Activated CD8-positive, alpha-beta memory T cell treated with anti-CD3 and anti-CD28 coated beads, Interleukin-2, amount 50 U/mL, for 24 hours (primary cell): ENCODE data around the gene CCKAR.

Source experiments
- DNase-seq: peaks from one replicate; pipeline ENCODE4 v3.0.0-alpha.2; 2020; ENCODE audit errors: extremely low read depth

Gene CCKAR

GRCh38 chr4:26459756-26460530 is 30.3 kb downstream of the CCKAR start:
- DNase-seq = no peak

DNA sequence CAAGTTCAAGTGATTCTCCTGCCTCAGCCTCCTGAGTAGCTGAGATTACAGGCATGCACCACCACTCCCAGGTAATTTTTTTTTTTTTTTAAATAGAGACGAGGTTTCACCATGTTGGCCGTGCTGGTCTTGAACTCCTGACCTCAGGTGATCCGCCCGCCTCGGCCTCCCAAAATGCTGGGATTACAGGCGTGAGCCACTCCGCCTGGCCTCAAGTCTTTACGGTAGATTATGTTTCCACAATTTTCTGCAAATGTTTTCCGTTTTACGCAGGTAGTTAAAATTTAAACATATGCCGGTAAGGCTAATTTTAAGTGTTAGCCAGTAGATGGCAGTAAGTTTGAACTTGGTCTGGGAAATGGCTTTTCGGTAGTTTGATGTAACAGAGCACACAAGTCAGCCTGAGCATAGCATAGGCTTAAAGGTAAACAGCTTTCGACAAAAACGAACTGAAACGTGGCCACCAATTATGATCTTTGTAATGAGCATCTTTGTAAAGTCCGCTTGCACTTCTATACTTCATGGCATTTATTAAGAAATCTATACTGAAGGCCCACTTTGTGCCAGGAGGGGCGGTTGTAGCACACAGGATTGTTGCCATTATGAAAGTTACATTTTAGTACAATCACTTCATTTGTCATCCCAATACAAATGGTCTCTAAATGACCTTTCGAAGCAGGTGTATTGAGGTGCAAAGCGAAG is 31.1 kb downstream of the CCKAR start:
- DNase-seq = no peak

GRCh38 chr4:26458157-26458561 is 32.1 kb downstream of the CCKAR start:
- DNase-seq = no peak

GRCh38 chr4:26457412-26457811 is 32.9 kb downstream of the CCKAR start:
- DNase-seq = no peak

- DNase-seq = no peak
Measured at GRCh38 chr4:26455571-26455970, 34.7 kb downstream of the CCKAR start.

GRCh38 chr4:26454961-26455360 is 35.3 kb downstream of the CCKAR start:
- DNase-seq = no peak

DNA sequence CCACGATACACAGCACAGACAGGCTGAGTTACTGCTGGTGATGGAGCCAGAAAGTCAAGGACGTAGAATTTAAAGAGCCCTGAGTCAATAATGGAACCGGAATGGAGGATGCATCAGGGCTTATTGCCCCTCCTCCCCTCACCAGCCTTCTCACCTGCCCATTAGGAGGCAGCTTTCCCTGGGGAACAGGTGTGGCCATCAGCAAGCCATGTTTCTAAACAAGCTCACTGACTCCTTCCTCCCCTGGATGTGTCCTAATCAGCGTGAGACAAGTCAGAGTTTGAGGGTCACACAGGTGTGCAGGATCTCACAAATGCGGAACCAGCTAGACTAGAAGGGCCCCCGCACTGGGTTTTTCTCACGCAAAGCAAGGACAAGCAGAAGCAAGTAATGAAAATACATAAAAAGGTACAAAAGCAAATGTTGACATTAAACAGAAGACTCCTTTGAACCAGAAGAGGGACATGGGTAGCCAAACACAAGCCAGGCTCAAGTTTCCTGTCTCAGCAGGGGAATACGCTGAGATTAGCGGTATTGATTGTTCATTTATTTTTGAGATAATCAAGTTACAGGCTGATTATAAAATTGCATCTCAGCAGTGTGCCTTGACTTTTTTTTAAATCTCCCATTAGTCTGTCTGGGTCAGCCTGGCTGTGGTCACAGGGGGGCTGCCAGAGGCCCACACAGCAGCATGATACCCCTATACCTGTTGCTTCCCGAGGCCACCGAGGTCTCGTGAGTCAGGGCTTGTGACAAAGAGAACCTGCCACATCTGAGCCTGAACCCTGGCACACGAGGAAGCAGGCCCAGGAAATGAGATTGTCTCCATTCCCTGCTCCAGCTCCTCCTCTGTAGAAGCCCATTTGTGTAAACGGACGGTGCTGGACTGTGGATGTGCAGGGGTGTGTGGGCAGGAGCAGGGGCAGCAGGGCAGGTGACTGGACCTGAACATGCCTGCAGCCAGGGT is 37.4 kb downstream of the CCKAR start:
- no peak for DNase-seq

DNA sequence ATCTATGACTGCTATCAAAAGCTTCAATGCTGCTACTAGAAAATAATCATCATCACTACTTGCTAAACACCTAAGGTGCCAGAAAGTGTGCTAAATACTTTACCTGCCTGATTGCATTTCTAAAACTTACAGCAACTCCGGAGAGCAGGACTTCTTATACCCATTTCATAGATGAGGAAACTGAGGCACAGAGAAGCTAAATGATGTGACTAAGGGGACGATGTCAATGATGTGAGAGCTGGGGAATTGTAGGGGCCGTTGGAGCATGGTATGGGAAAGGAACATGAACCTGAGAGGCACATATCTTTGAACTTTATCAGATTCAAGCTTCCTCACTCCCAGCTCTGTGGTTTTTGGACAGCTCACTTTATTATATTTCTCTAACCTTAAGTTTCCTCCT is 38.7 kb downstream of the CCKAR start:
- DNase-seq = no peak

DNA sequence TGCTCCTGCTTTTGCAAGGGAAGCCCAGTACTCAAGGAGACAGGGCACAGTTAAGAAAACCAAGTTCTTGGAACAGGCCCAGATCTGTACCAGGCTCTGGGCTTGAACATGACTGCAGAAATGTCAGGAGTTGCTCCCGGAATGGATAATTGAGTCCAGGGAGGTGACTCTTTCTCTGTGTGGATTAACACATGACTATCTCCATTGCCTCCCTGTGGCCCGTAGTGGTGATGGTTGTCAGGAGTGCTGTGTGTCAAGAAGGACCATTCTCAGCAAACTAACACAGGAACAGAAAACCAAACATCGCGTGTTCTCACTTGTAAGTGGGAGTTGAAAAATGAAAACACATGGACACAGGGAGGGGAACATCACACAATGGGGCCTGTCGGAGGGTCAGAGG is 39.9 kb downstream of the CCKAR start:
- no peak for DNase-seq

GRCh38 chr4:26447378-26447777 is 42.9 kb downstream of the CCKAR start:
- DNase-seq = no peak

DNA sequence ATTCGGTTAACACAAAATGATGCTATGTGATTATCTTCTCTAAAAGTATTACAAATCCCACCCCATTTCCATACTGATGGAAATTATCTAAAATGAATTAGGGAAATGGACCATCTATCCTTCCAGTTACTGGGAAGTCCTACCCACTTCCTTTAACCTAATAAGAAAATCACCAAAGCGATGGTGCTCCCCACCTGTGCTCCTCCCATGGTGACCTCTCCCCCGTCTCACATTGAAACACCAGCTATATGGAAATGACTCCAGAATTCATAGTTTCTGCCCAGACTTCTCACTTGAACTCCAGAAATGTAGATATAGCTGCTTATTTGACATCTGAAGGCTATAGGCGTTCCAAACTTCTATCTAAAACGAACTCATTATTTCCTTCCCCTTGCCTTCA is 48.5 kb downstream of the CCKAR start:
- DNase-seq = no peak

DNA sequence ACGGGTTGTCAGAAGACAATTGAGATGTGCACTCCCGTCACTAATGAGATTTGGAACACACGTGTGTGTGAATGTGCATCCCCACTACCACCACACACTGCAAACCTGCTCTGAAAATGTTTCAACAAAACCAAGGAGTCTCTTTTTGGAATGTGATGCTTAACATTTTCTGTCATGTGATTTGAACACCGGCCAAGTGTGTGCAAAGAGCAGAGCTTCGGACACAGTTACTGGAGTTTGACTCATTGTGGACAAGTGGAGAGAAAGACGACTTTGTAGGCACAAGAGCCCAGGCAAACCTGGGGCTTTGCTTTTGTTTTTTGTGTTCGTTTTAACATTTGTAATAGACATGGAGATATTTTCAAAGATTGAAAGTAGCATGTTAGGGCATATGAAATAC is 49.2 kb downstream of the CCKAR start:
- DNase-seq = no peak

DNA sequence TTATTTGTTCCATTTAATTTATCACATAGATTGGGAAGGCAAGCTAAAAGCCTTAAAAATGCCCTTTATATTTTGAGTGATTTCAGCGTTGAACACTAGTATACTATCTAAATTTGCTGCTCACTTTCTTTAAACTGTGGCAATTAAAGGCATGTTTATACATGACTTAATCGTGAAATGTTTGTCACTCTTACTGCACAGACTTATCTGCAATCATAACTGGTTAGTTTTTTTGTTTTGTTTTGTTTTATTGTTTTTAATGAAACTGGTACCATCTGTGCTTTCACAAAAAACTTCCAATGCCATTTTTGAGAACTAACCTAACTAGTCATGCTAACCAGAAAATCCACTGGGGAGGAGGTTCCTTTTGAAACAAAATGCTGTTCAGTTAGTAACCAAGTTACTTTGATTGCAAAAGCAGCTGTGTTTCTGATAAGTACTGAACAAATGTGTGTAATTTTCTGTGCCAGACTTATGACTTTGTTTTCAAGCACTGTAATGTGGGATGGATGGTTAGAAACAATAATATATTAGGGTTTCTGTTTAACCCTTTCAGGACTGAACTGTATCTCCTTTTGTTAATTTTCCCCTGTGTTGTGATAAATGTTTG is 56.1 kb downstream of the CCKAR start:
- DNase-seq = no peak

- no peak for DNase-seq
Measured at GRCh38 chr4:26433556-26433955, 56.7 kb downstream of the CCKAR start.

DNA sequence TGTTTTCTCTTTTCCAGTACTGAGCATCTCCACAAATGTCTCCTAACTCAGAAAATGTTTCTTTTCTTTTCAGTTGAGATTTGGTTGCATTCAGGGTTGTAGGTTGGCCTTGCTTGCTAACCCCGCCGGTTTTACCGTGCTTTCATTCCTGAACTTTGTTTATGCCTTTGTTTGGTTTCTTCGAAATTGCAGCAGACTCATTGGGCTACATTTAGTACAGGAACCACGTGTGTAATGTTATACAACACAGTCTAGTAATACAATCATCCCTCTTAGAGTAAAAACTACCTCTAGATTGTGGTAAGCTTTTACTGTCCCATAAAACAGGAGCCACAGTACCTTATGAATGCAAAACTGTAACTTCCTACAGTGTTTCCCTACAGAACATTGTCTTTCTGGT is 57.9 kb downstream of the CCKAR start:
- DNase-seq = no peak

- DNase-seq = no peak
Measured at GRCh38 chr4:26431461-26432180, 58.7 kb downstream of the CCKAR start.
